ENCODE results near the gene CHKA. TPM values are rescaled to one million over a fixed set of nuclear protein-coding genes. Genes with fewer than 3 reads are reported as not detected.

Gene CHKA
- total RNA-seq, 1 donor from 2014 or later = 46.7 TPM

- no peaks in the 10 kb centered on the region for H3K36me3 Mint-ChIP-seq
- no peak for DNase-seq (ENCODE audit: extremely low spot score, unreplicated experiment)
- no peak overlapping the region for H3K4me3 Mint-ChIP-seq
- H3K27me3 Mint-ChIP-seq = peaks cover 11% of the 10 kb centered on the region
- H3K9me3 Mint-ChIP-seq = no peaks in the 10 kb centered on the region
- TF ChIP-seq CTCF (conservative IDR thresholded peaks at IDR 0.05) = no peak
- H3K27ac Mint-ChIP-seq = peak overlapping the region; percentile 57
- H3K4me1 Mint-ChIP-seq (ENCODE audit: unreplicated experiment) = peaks cover 36% of the 10 kb centered on the region
Measured at GRCh38 chr11:68008381-68009337, 112.5 kb downstream of the CHKA start.

GRCh38 chr11:68007498-68008380, 113.4 kb downstream of the CHKA start:
- Mint-ChIP-seq H3K9me3 (no peaks in the 10 kb centered on the region), H3K27me3 (peaks cover 14% of the 10 kb centered on the region), H3K4me3 (no peak overlapping the region), H3K36me3 (no peaks in the 10 kb centered on the region), H3K27ac (no peak overlapping the region), H3K4me1 (ENCODE audit: unreplicated experiment) (peaks cover 34% of the 10 kb centered on the region)
- no peak for TF ChIP-seq CTCF (conservative IDR thresholded peaks at IDR 0.05)
- no peak for DNase-seq (ENCODE audit: extremely low spot score, unreplicated experiment)

GRCh38 chr11:68006606-68007166, 114.5 kb downstream of the CHKA start:
- Mint-ChIP-seq H3K27ac (no peak overlapping the region), H3K27me3 (peaks cover 22% of the 10 kb centered on the region), H3K4me1 (ENCODE audit: unreplicated experiment) (peaks cover 39% of the 10 kb centered on the region), H3K36me3 (no peaks in the 10 kb centered on the region), H3K9me3 (no peaks in the 10 kb centered on the region), H3K4me3 (peak overlapping the region; percentile 22)
- TF ChIP-seq CTCF (conservative IDR thresholded peaks at IDR 0.05) = no peak
- no peak for DNase-seq (ENCODE audit: extremely low spot score, unreplicated experiment)

- H3K9me3 Mint-ChIP-seq = no peaks in the 10 kb centered on the region
- TF ChIP-seq CTCF (conservative IDR thresholded peaks at IDR 0.05) = no peak
- DNase-seq (ENCODE audit: extremely low spot score, unreplicated experiment) = no peak
- peak overlapping the region; percentile 71 for H3K27ac Mint-ChIP-seq
- peaks cover 23% of the 10 kb centered on the region for H3K4me1 Mint-ChIP-seq (ENCODE audit: unreplicated experiment)
- H3K36me3 Mint-ChIP-seq = no peaks in the 10 kb centered on the region
- H3K27me3 Mint-ChIP-seq = peaks cover 22% of the 10 kb centered on the region
- peak overlapping the region; percentile 84 for H3K4me3 Mint-ChIP-seq
Measured at GRCh38 chr11:68004551-68005335, 116.4 kb downstream of the CHKA start.

Measured in type B pancreatic cell (in vitro differentiated cells).